Liver (tissue), 9 donors: ENCODE data around the gene CBX8. TPM values are rescaled to one million over a fixed set of nuclear protein-coding genes. Genes with fewer than 3 reads are reported as not detected.

Experiments used
- DNase-seq: peaks from one replicate; pipeline ENCODE4 v3.0.0-alpha.2; 2017; ENCODE audit warnings: low spot score
- H3K27ac ChIP-seq, 2 donors: one replicate each; pipeline ENCODE4 v1.7.0; 2013; ENCODE audit warnings: inconsistent platforms in 2 of 2, low read length in 2 of 2, control low read depth in 1 of 2, low read depth in 1 of 2, mild to moderate bottlenecking in 1 of 2
- H3K27me3 ChIP-seq, 4 donors: one replicate each; pipeline versions ENCODE4 v1.6.1 to v1.7.0; 2013; ENCODE audit warnings: low read length in 3 of 4, inconsistent platforms in 1 of 4, mild to moderate bottlenecking in 1 of 4, moderate library complexity in 1 of 4; ENCODE audit not compliant: control insufficient read depth in 4 of 4, insufficient read depth in 4 of 4
- H3K36me3 ChIP-seq, 4 donors: one replicate each; pipeline versions ENCODE4 v1.6.1 to v1.7.0; 2013; ENCODE audit warnings: low read length in 3 of 4, mild to moderate bottlenecking in 3 of 4, low read depth in 1 of 4, moderate library complexity in 1 of 4; ENCODE audit not compliant: control insufficient read depth in 4 of 4, insufficient read depth in 3 of 4
- H3K4me1 ChIP-seq, 4 donors: one replicate each; pipeline versions ENCODE4 v1.6.1 to v1.7.0; 2013; ENCODE audit warnings: low read length in 3 of 4, mild to moderate bottlenecking in 3 of 4, moderate library complexity in 1 of 4; ENCODE audit not compliant: control insufficient read depth in 4 of 4, insufficient read depth in 4 of 4
- H3K4me3 ChIP-seq, 3 donors: one replicate each; pipeline versions ENCODE4 v1.6.1 to v1.7.0; 2013; ENCODE audit warnings: low read length in 3 of 3, control low read depth in 1 of 3, low read depth in 1 of 3, mild to moderate bottlenecking in 1 of 3
- H3K9ac ChIP-seq, 2 donors: one replicate each; pipeline ENCODE4 v1.7.0; 2013; ENCODE audit warnings: low read length in 2 of 2, mild to moderate bottlenecking in 2 of 2, moderate library complexity in 2 of 2, control low read depth in 1 of 2, low read depth in 1 of 2
- H3K9me3 ChIP-seq, 4 donors: one replicate each; pipeline versions ENCODE4 v1.6.1 to v1.7.0; 2013; ENCODE audit warnings: low read length in 3 of 4; ENCODE audit not compliant: control insufficient read depth in 4 of 4
- EGR1 ChIP-seq, 2 donors: IDR thresholded peaks; 2 replicates each; pipeline ENCODE4 v1.6.1; 2016 to 2018; ENCODE audit warnings: antibody characterized with exemption in 2 of 2, low read depth in 2 of 2
- FOXA1 ChIP-seq: IDR thresholded peaks from 2 replicates; pipeline ENCODE4 v1.6.1; 2016; ENCODE audit warnings: antibody characterized with exemption
- FOXA2 ChIP-seq: IDR thresholded peaks from 2 replicates; pipeline ENCODE4 v1.6.1; 2016; ENCODE audit warnings: antibody characterized with exemption
- HNF4A ChIP-seq, 2 donors: conservative IDR thresholded peaks; 2 replicates each; pipeline ENCODE4 v1.6.1; 2016; ENCODE audit warnings: antibody characterized with exemption in 2 of 2, mild to moderate bottlenecking in 2 of 2
- HNF4G ChIP-seq: IDR thresholded peaks from 2 replicates; pipeline ENCODE4 v1.6.1; 2016; ENCODE audit warnings: antibody characterized with exemption
- JUND ChIP-seq, 2 donors: IDR thresholded peaks; 2 replicates each; pipeline ENCODE4 v1.6.1; 2016; ENCODE audit warnings: antibody characterized with exemption in 2 of 2
- NR2F2 ChIP-seq: IDR thresholded peaks from 2 replicates; pipeline ENCODE4 v1.6.1; 2016; ENCODE audit warnings: antibody characterized with exemption
- RAD21 ChIP-seq, 2 donors: IDR thresholded peaks; 2 replicates each; pipeline ENCODE4 v1.6.1; 2016; ENCODE audit warnings: antibody characterized with exemption in 2 of 2, mild to moderate bottlenecking in 2 of 2
- RXRA ChIP-seq, 2 donors: IDR thresholded peaks; 2 replicates each; pipeline ENCODE4 v1.6.1; 2017 to 2018; ENCODE audit warnings: antibody characterized with exemption in 2 of 2, mild to moderate bottlenecking in 1 of 2
- SP1 ChIP-seq: IDR thresholded peaks from 2 replicates; pipeline ENCODE4 v1.6.1; 2018; ENCODE audit warnings: antibody characterized with exemption, mild to moderate bottlenecking
- TAF1 ChIP-seq: conservative IDR thresholded peaks from 2 replicates; pipeline ENCODE4 v1.6.1; 2016; ENCODE audit warnings: antibody characterized with exemption, mild to moderate bottlenecking
- YY1 ChIP-seq: IDR thresholded peaks from 2 replicates; pipeline ENCODE4 v1.6.1; 2016; ENCODE audit warnings: antibody characterized with exemption, mild to moderate bottlenecking
- WGBS: extraction: QIAGEN DNeasy Blood & Tissue Kit; methylation state at CpG from one replicate; pipeline ENCODE4 v1.1.7; 2013; 5-methylcytosine and 5-hydroxymethylcytosine counted together
- polyA plus RNA-seq, 2 donors: library from polyadenylated mRNA; stranded (reverse) in 1 of 2; unstranded in 1 of 2; fragments of 200-250 nt in 1 of 2; fragments of >200 nt in 1 of 2; fragmentation: Nextera tagmentation in 1 of 2; extraction: Ambion mirVana in 1 of 2; gene quantifications; one replicate each; pipeline versions ENCODE4 v1.2.1 to v1.2.3, GENCODE V29; 2013 to 2015
- total RNA-seq, 2 donors: library from RNA; depleted of rRNA; stranded (reverse); fragments of >200 nt; gene quantifications; one replicate each; pipeline ENCODE4 v1.2.3, GENCODE V29; 2014
- TF ChIP-seq, protein P1 (sequence below): IDR thresholded peaks from 2 replicates; pipeline ENCODE4 v1.6.1; 2016; ENCODE audit warnings: antibody characterized with exemption
- TF ChIP-seq, protein P2 (sequence below): IDR thresholded peaks from 2 replicates; pipeline ENCODE4 v1.6.1; 2016; ENCODE audit warnings: antibody characterized with exemption, mild to moderate bottlenecking
- TF ChIP-seq, protein P3 (sequence below): IDR thresholded peaks from 2 replicates; pipeline ENCODE4 v1.6.1; 2016; ENCODE audit warnings: antibody characterized with exemption
- TF ChIP-seq, protein P4 (sequence below): fragments of 150-350 bp; IDR thresholded peaks from 2 replicates; pipeline ENCODE4 v1.5.1; 2017; ENCODE audit warnings: improper control_type of control experiment, low read depth, low read length; ENCODE audit not compliant: missing input control
- TF ChIP-seq, protein P5 (sequence below): IDR thresholded peaks from 2 replicates; pipeline ENCODE4 v1.6.1; 2016; ENCODE audit warnings: antibody characterized with exemption
- donor health status: healthy.
- donor health status: healthy.
- donor health status: healthy.
- donor health status: healthy.
- donor health status: healthy.

CBX8 gene
- total and polyA plus RNA-seq, 4 donors = 0.75 to 2.7 (median 1.9) TPM

DNA sequence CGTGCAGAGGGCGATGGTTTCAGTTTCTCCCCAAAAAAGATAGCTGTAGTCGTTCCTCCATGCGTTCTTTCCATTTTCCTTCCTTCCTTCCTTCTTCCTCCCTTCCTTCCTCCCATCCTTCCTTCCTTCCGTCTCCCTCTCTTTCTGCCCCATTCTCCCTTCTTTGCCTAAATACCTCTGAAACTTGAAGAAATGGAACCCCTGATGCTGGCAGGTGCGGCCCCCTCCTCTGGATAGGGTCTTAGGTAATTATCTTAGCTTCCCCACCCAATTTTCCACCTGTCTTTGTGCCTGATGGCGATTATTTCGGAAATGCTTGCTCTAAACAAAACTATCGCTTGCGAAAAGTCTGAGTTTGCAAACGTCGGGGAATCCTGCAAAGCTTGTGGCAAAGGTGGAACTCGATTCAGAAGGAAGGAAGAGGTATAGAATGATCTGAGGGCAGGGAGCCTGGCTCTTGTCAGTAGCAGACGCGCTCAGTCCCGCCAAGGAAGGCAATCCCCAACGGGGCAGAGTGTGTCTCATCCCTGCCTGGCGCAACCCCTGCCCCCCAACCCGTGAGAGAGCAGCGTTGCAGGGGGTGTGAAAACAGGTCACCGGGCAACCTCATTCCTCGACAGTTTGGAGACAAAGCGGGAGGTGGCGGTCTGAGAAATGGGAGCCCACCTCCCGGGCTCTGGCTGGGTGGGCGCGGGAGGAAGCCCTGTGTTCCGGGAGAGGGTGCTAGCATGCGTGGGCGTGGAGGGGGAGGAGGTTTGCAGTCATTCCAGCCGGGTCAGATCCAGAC is 2.9 kb upstream of the CBX8 start (continued):
- TF ChIP-seq, protein P1, sequence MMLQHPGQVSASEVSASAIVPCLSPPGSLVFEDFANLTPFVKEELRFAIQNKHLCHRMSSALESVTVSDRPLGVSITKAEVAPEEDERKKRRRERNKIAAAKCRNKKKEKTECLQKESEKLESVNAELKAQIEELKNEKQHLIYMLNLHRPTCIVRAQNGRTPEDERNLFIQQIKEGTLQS = no peak
- TF ChIP-seq NR2F2 (no peak), YY1 (no peak), TAF1 (no peak)

DNA sequence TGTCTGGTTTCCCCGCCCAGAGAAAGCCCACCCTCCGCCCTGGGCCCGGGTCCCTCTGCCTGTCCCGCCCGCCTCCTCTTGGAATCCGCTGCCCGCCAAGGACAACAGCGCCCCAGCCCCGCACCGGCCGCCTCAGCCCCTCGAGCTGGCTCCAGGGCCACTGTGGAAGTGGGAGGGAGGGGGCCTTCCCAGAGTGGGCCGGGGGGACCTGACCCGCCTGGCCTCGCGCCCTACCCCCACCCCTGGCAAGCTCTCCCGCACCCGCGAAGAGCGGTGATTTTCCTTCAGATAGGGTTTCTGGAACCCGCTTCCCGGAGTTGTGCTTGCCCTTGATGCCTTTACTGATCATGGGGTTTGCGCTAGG is 2.3 kb upstream of the CBX8 start:
- WGBS = 8% methylated on average over 23 of the region's 23 CpGs
- peaks cover 12 to 47% (median 22%) of the 10 kb centered on the region in 4 donors for H3K4me1 ChIP-seq

More for the DNA sequence above, 2.3 kb upstream of the CBX8 start:
- Histone ChIP-seq H3K27ac (no peak overlapping the region), H3K9me3 (peaks cover 0 to 6% (median 0%) of the 10 kb centered on the region in 4 donors), H3K36me3 (peaks cover 0 to 6% (median 0%) of the 10 kb centered on the region in 4 donors), H3K9ac (no peak overlapping the region), H3K4me3 (no peak overlapping the region), H3K27me3 (peaks cover 5 to 38% (median 17%) of the 10 kb centered on the region in 4 donors)
- no peak for DNase-seq
- TF ChIP-seq HNF4G (no peak), RAD21 (IDR thresholded peaks at IDR 0.05) (no peak), JUND (IDR thresholded peaks at IDR 0.05) (no peak), FOXA2 (no peak), FOXA1 (no peak), EGR1 (IDR thresholded peaks at IDR 0.05; ENCODE audit: low read depth in 2 of 2) (no peak), NR2F2 (no peak), RXRA (IDR thresholded peaks at IDR 0.05) (no peak), TAF1 (no peak), SP1 (no peak), YY1 (no peak), HNF4A (conservative IDR thresholded peaks at IDR 0.05) (no peak)
- TF ChIP-seq, protein P2, sequence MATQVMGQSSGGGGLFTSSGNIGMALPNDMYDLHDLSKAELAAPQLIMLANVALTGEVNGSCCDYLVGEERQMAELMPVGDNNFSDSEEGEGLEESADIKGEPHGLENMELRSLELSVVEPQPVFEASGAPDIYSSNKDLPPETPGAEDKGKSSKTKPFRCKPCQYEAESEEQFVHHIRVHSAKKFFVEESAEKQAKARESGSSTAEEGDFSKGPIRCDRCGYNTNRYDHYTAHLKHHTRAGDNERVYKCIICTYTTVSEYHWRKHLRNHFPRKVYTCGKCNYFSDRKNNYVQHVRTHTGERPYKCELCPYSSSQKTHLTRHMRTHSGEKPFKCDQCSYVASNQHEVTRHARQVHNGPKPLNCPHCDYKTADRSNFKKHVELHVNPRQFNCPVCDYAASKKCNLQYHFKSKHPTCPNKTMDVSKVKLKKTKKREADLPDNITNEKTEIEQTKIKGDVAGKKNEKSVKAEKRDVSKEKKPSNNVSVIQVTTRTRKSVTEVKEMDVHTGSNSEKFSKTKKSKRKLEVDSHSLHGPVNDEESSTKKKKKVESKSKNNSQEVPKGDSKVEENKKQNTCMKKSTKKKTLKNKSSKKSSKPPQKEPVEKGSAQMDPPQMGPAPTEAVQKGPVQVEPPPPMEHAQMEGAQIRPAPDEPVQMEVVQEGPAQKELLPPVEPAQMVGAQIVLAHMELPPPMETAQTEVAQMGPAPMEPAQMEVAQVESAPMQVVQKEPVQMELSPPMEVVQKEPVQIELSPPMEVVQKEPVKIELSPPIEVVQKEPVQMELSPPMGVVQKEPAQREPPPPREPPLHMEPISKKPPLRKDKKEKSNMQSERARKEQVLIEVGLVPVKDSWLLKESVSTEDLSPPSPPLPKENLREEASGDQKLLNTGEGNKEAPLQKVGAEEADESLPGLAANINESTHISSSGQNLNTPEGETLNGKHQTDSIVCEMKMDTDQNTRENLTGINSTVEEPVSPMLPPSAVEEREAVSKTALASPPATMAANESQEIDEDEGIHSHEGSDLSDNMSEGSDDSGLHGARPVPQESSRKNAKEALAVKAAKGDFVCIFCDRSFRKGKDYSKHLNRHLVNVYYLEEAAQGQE = no peak
- TF ChIP-seq, protein P3, sequence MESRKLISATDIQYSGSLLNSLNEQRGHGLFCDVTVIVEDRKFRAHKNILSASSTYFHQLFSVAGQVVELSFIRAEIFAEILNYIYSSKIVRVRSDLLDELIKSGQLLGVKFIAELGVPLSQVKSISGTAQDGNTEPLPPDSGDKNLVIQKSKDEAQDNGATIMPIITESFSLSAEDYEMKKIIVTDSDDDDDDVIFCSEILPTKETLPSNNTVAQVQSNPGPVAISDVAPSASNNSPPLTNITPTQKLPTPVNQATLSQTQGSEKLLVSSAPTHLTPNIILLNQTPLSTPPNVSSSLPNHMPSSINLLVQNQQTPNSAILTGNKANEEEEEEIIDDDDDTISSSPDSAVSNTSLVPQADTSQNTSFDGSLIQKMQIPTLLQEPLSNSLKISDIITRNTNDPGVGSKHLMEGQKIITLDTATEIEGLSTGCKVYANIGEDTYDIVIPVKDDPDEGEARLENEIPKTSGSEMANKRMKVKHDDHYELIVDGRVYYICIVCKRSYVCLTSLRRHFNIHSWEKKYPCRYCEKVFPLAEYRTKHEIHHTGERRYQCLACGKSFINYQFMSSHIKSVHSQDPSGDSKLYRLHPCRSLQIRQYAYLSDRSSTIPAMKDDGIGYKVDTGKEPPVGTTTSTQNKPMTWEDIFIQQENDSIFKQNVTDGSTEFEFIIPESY = no peak
- TF ChIP-seq, protein P1 = no peak
- TF ChIP-seq, protein P4, sequence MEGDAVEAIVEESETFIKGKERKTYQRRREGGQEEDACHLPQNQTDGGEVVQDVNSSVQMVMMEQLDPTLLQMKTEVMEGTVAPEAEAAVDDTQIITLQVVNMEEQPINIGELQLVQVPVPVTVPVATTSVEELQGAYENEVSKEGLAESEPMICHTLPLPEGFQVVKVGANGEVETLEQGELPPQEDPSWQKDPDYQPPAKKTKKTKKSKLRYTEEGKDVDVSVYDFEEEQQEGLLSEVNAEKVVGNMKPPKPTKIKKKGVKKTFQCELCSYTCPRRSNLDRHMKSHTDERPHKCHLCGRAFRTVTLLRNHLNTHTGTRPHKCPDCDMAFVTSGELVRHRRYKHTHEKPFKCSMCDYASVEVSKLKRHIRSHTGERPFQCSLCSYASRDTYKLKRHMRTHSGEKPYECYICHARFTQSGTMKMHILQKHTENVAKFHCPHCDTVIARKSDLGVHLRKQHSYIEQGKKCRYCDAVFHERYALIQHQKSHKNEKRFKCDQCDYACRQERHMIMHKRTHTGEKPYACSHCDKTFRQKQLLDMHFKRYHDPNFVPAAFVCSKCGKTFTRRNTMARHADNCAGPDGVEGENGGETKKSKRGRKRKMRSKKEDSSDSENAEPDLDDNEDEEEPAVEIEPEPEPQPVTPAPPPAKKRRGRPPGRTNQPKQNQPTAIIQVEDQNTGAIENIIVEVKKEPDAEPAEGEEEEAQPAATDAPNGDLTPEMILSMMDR = no peak
- TF ChIP-seq, protein P5, sequence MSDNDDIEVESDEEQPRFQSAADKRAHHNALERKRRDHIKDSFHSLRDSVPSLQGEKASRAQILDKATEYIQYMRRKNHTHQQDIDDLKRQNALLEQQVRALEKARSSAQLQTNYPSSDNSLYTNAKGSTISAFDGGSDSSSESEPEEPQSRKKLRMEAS = no peak
